ENCODE data around the gene ITGA5. TPM values are rescaled to one million over a fixed set of nuclear protein-coding genes. Genes with fewer than 3 reads are reported as not detected.

Gene ITGA5
- total and polyA plus RNA-seq, 9 of the 15 experiments (the other 6 are each of a cell fraction or from before 2014, with no cell fraction given), result 9.1 to 82.1 (median 47.4) TPM

DNA sequence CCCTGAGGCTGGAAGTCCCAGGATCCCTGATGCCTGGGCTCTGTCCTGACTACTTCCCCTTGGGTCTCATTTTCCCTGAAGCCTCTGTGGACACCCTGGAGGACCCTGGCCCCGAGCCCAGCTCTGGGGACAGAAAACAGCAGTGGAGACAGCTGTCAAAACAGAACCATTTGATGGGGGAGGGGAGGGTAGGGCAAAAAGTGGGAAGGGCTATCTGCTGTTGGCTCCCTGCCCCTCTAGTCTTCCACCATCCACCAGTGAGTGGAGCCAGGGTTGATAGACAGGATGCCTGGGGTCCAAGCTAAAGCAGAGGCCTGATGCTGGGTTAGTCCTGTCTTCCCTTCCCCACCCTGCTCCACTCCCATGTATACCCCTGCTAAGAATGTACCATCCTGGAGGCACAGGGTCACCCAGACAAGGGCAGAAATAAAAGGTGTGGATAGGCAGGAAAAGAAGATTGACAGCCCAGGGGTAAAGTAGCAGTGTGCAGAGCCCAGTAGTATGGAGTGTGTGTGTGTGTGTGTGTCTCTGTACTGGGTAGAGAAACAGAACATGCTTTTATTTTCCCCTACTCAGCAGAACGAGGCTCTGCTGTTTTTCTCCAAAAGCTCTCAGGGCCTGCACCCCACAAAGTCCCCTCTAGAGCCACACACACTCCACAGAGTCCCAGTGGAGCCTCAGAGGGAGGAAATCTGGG lies 44.4 kb downstream of the ITGA5 start (continued):
- TF ChIP-seq PTRF (tag; IDR thresholded peaks at IDR 0.05) (no peak), ZNF644 (tag; IDR thresholded peaks at IDR 0.05; ENCODE audit: low read depth) (no peak), MAFG (tag; conservative IDR thresholded peaks at IDR 0.05) (peak; percentile 37; the same call in 1 of the 2 replicates), ZKSCAN8 (CRISPR knock-in tag; IDR thresholded peaks at IDR 0.05) (no peak), ZNF699 (CRISPR knock-in tag; IDR thresholded peaks at IDR 0.05; ENCODE audit: insufficient replicate concordance) (no peak), CHD1 (IDR thresholded peaks at IDR 0.05; ENCODE audit: low read length) (no peak)
- TF ChIP-seq, protein P1, sequence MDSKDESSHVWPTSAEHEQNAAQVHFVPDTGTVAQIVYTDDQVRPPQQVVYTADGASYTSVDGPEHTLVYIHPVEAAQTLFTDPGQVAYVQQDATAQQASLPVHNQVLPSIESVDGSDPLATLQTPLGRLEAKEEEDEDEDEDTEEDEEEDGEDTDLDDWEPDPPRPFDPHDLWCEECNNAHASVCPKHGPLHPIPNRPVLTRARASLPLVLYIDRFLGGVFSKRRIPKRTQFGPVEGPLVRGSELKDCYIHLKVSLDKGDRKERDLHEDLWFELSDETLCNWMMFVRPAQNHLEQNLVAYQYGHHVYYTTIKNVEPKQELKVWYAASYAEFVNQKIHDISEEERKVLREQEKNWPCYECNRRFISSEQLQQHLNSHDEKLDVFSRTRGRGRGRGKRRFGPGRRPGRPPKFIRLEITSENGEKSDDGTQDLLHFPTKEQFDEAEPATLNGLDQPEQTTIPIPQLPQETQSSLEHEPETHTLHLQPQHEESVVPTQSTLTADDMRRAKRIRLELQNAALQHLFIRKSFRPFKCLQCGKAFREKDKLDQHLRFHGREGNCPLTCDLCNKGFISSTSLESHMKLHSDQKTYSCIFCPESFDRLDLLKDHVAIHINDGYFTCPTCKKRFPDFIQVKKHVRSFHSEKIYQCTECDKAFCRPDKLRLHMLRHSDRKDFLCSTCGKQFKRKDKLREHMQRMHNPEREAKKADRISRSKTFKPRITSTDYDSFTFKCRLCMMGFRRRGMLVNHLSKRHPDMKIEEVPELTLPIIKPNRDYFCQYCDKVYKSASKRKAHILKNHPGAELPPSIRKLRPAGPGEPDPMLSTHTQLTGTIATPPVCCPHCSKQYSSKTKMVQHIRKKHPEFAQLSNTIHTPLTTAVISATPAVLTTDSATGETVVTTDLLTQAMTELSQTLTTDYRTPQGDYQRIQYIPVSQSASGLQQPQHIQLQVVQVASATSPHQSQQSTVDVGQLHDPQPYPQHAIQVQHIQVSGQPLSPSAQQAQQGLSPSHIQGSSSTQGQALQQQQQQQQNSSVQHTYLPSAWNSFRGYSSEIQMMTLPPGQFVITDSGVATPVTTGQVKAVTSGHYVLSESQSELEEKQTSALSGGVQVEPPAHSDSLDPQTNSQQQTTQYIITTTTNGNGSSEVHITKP (IDR thresholded peaks at IDR 0.05; ENCODE audit: partially characterized antibody), result peak; percentile 55
